Keratinocyte (primary cell): ENCODE results near the gene IQSEC3. TPM values are rescaled to one million over a fixed set of nuclear protein-coding genes. Genes with fewer than 3 reads are reported as not detected.

Source experiments
- DNase-seq: peaks from one replicate; pipeline ENCODE4 v3.0.0-alpha.2; 2011; ENCODE audit warnings: low read depth, missing footprints, low spot score
- FAIRE-seq: peaks from 2 replicates; lab custom pipeline; 2011; peaks lifted over from hg19 to GRCh38; lab: Jason Lieb, UNC
- H2AFZ ChIP-seq: 2 replicates; pipeline ENCODE4 v1.6.0; 2012; ENCODE audit warnings: low read length, control low read depth, inconsistent platforms; ENCODE audit not compliant: control insufficient read depth
- H3K27ac ChIP-seq: 2 replicates; pipeline ENCODE4 v1.5.1; 2011; ENCODE audit warnings: low read length; ENCODE audit not compliant: control insufficient read depth, insufficient read depth
- H3K27me3 ChIP-seq: 3 replicates; pipeline ENCODE4 v1.6.0; 2011; ENCODE audit warnings: low read length; ENCODE audit not compliant: control insufficient read depth, insufficient read depth; ENCODE audit errors: extremely low read depth
- H3K36me3 ChIP-seq, 2 experiments: 2 replicates in 1 of 2; 3 replicates in 1 of 2; pipeline ENCODE4 v1.5.1; 2011; ENCODE audit warnings: low read length in 2 of 2, mild to moderate bottlenecking in 1 of 2; ENCODE audit not compliant: control insufficient read depth in 2 of 2, insufficient read depth in 2 of 2; ENCODE audit errors: extremely low read depth in 1 of 2
- H3K4me1 ChIP-seq: 3 replicates; pipeline ENCODE4 v1.5.1; 2011; ENCODE audit warnings: low read length; ENCODE audit not compliant: control insufficient read depth, insufficient read depth; ENCODE audit errors: extremely low read depth
- H3K4me2 ChIP-seq: 3 replicates; pipeline ENCODE4 v1.6.0; 2011; ENCODE audit warnings: low read depth, low read length; ENCODE audit not compliant: control insufficient read depth, insufficient read depth; ENCODE audit errors: extremely low read depth
- H3K4me3 ChIP-seq, 3 experiments: fragments of 200-600 bp in 1 of 3; sonication (generic) in 1 of 3; 2 replicates in 2 of 3; 3 replicates in 1 of 3; pipeline ENCODE4 v1.5.1; 2011 to 2016; ENCODE audit warnings: low read length in 3 of 3, mild to moderate bottlenecking in 3 of 3, control low read depth in 2 of 3, inconsistent platforms in 1 of 3, low read depth in 1 of 3, mixed read lengths in 1 of 3, mixed run types in 1 of 3, moderate library complexity in 1 of 3; ENCODE audit not compliant: control insufficient read depth in 2 of 3, insufficient read depth in 2 of 3; ENCODE audit errors: extremely low read depth in 1 of 3
- H3K79me2 ChIP-seq: 2 replicates; pipeline ENCODE4 v1.6.0; 2012; ENCODE audit warnings: low read length; ENCODE audit not compliant: control insufficient read depth, insufficient read depth
- H3K9ac ChIP-seq: 3 replicates; pipeline ENCODE4 v1.6.0; 2011; ENCODE audit warnings: low read length; ENCODE audit not compliant: control insufficient read depth, insufficient read depth; ENCODE audit errors: extremely low read depth
- H3K9me1 ChIP-seq: 3 replicates; pipeline ENCODE4 v1.6.0; 2011; ENCODE audit warnings: low read length; ENCODE audit not compliant: control insufficient read depth, insufficient read depth; ENCODE audit errors: extremely low read depth
- H3K9me3 ChIP-seq: 2 replicates; pipeline ENCODE4 v1.5.1; 2012; ENCODE audit warnings: low read depth, low read length; ENCODE audit not compliant: control insufficient read depth
- H4K20me1 ChIP-seq: 3 replicates; pipeline ENCODE4 v1.6.0; 2011; ENCODE audit warnings: low read length; ENCODE audit not compliant: control insufficient read depth, insufficient read depth; ENCODE audit errors: extremely low read depth
- EZH2 ChIP-seq: IDR thresholded peaks from one replicate; pipeline ENCODE4 v1.6.1; 2012; ENCODE audit warnings: inconsistent platforms, mild to moderate bottlenecking, low read length, moderate library complexity
- dilution Hi-C: fragments of 300-500 bp; cut with MboI; formaldehyde crosslinking; loops from one replicate; pipeline ENCODE4 v1.7.0; 2020; ENCODE audit warnings: low sequenced_read_pairs; ENCODE audit not compliant: extremely low pct_ligation_motif_present
- polyA plus RNA-seq, 5 experiments: library from polyadenylated mRNA; depleted of rRNA in 3 of 5; stranded (reverse) in 3 of 5; stranded (forward) in 1 of 5; unstranded in 1 of 5; fragments of >200 nt; gene quantifications; 1 replicate in 1 of 5; 2 replicates in 3 of 5; 3 replicates in 1 of 5; pipeline versions ENCODE4 v1.2.1 to v1.2.3, GENCODE V29; 2011 to 2012; ENCODE audit warnings: missing spikeins in 2 of 5, low read depth in 1 of 5, low replicate concordance in 1 of 5
- TF ChIP-seq, protein P1 (sequence below), 3 experiments: IDR thresholded peaks in 1 of 3; conservative IDR thresholded peaks in 1 of 3; optimal IDR thresholded peaks in 1 of 3; 2 replicates in 2 of 3; 3 replicates in 1 of 3; pipeline versions ENCODE3 to v1.5.1; 2011; ENCODE audit warnings: low read length in 3 of 3, mild to moderate bottlenecking in 3 of 3, moderate library complexity in 2 of 3, control low read depth in 1 of 3, inconsistent platforms in 1 of 3; ENCODE audit not compliant: insufficient read depth in 2 of 3; ENCODE audit errors: extremely low read depth in 1 of 3

Gene IQSEC3
- polyA plus RNA-seq, 1 donor (not counting 4 experiments of a cell fraction or from before 2014, with no cell fraction given): not detected

DNA sequence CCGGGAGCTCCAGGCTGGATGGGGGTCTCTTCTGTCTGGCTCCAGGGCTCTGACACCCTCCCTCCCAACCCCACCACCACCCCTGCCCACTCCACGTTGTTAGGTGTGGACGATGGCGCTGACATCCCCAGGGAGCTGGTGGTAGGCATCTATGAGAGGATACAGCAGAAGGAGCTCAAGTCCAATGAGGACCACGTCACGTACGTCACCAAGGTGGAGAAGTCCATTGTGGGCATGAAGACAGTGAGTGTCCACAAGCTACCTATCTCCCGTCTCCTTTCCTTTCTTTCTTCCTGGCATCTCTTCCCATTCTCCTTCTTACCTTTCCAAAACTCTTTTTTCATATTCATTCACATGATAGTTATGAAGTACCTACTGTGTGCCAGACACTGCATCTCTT lies 95.3 kb downstream of the IQSEC3 start:
- Histone ChIP-seq H3K27ac (no peak overlapping the region), H3K36me3 (no peaks in the 10 kb centered on the region), H2AFZ (no peak overlapping the region), H3K9me3 (no peaks in the 10 kb centered on the region), H4K20me1 (no peaks in the 10 kb centered on the region), H3K4me3 (no peak overlapping the region), H3K9ac (no peak overlapping the region), H3K9me1 (no peaks in the 10 kb centered on the region), H3K4me1 (no peaks in the 10 kb centered on the region), H3K27me3 (peaks cover 5% of the 10 kb centered on the region), H3K4me2 (no peak overlapping the region), H3K79me2 (no peaks in the 10 kb centered on the region)
- FAIRE-seq (no peak), DNase-seq (no peak)
- dilution Hi-C loops: no loop called here
- no peak for TF ChIP-seq EZH2
- TF ChIP-seq, protein P1, sequence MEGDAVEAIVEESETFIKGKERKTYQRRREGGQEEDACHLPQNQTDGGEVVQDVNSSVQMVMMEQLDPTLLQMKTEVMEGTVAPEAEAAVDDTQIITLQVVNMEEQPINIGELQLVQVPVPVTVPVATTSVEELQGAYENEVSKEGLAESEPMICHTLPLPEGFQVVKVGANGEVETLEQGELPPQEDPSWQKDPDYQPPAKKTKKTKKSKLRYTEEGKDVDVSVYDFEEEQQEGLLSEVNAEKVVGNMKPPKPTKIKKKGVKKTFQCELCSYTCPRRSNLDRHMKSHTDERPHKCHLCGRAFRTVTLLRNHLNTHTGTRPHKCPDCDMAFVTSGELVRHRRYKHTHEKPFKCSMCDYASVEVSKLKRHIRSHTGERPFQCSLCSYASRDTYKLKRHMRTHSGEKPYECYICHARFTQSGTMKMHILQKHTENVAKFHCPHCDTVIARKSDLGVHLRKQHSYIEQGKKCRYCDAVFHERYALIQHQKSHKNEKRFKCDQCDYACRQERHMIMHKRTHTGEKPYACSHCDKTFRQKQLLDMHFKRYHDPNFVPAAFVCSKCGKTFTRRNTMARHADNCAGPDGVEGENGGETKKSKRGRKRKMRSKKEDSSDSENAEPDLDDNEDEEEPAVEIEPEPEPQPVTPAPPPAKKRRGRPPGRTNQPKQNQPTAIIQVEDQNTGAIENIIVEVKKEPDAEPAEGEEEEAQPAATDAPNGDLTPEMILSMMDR (optimal IDR thresholded peaks at IDR 0.05 in 1 of 3, IDR thresholded peaks at IDR 0.05 in 1 of 3, conservative IDR thresholded peaks at IDR 0.05 in 1 of 3; ENCODE audit: extremely low read depth in 1 of 3, insufficient read depth in 2 of 3, low read length in 3 of 3): no peak

GRCh38 chr12:162467-163307 lies 96.1 kb downstream of the IQSEC3 start:
- peaks cover 10% of the 10 kb centered on the region for H3K27me3 ChIP-seq
- FAIRE-seq: no peak
- dilution Hi-C loops: no loop called here

More at GRCh38 chr12:162467-163307, 96.1 kb downstream of the IQSEC3 start:
- H3K4me3 ChIP-seq: no peak overlapping the region
- no peaks in the 10 kb centered on the region for H3K36me3 ChIP-seq
- no peaks in the 10 kb centered on the region for H3K4me1 ChIP-seq
- H3K9me3 ChIP-seq: no peaks in the 10 kb centered on the region
- H4K20me1 ChIP-seq: no peaks in the 10 kb centered on the region
- no peaks in the 10 kb centered on the region for H3K9me1 ChIP-seq
- H3K27ac ChIP-seq: no peak overlapping the region
- H3K9ac ChIP-seq: no peak overlapping the region
- no peak overlapping the region for H2AFZ ChIP-seq
- TF ChIP-seq EZH2: no peak
- TF ChIP-seq, protein P1 (optimal IDR thresholded peaks at IDR 0.05 in 1 of 3, IDR thresholded peaks at IDR 0.05 in 1 of 3, conservative IDR thresholded peaks at IDR 0.05 in 1 of 3; ENCODE audit: extremely low read depth in 1 of 3, insufficient read depth in 2 of 3, low read length in 3 of 3): no peak
- no peak overlapping the region for H3K4me2 ChIP-seq
- no peaks in the 10 kb centered on the region for H3K79me2 ChIP-seq
- DNase-seq: no peak
